T-helper 2 cell (primary cell): Measurements from ENCODE around the gene PICK1.
A peak's percentile ranks its signal among the peaks of the same experiment; 100 is the strongest.

Experiments
- DNase-seq, 5 experiments: peaks; one replicate each; pipeline versions ENCODE4 v3.0.0 to v3.0.0-alpha.2; 2012 to 2022

The PICK1 gene

DNA sequence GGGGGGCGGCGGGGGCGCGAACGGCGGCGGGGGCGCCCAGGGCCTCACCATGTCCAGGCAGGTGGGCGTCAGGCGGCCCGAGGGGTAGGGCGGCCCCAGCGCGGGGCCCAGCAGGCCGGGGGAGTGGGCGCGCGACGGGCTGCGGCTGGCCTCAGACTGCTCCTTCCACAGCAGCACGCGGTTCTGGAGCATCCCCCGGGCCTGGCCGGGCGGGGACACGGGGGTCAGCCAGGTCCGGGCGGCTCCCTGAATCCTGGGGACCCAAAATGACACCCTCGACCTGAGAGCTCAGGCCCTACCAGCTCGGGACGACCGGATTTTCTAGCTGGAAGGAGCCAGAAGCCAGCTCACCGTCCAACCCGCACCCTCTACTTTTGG, 32.3 kb downstream of the PICK1 start:
- DNase-seq: no peak

DNA sequence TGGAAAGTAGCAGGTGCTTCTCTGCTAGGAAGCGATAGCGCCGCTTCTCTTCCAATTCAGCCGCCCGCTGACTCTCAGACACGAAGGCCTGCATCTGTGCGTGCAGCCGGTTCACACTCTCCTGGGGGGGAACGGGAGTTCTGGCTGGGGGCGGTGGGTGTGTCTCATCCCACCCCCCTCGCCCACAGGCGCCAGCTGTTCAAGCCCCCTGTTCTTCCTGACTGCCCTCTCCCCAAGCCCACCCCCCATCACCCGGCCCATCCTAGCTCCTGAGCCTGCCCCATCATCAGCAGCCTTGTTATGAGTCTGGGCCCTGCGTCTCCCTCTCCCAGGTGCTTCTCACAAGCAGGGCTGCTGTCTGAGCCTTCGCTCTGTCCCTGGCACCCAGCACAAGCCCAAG, 39.9 kb downstream of the PICK1 start:
- DNase-seq: no peak

DNA sequence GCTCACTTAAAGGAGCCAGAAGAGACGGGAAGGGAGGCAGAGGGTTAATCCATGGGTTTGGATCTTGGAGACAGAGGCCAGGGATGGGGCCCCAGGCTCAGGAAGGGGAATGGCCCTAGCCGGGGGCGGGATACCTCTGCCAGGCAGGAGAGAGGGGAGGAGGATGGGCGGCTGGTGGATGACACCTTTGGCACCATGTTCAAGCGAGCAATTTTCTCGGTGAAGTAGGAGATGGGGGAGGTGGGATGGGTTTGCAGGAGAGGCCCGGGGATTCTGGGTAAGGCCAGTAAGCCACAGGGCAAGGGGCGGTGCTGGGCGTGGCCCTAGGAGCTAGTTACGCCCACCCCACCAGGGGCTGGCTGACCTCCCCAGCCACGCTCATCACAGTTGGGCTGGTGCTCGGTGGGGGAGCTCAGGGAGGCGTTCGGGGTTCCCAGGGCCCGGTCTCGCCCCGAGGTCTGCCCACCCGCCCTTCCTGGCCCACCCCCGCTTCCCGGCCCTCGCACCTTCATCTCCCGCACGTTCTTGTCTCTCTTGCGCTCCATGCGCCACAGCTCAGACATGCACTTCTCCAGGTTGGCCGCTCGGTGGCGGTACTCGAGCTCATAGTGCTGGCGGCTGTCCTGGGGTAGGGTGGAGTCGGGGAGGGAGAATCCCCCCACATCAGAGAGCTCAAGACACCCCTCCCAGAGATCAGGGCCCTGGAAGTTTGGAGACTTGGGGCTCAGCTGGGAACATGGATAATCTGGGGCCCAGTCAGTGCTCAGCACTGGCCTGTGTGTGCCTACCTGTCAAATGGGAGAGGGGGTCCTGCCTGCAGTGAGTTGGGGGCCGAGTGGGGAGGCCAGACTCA, 40.6 kb downstream of the PICK1 start:
- DNase-seq: no peak

DNA sequence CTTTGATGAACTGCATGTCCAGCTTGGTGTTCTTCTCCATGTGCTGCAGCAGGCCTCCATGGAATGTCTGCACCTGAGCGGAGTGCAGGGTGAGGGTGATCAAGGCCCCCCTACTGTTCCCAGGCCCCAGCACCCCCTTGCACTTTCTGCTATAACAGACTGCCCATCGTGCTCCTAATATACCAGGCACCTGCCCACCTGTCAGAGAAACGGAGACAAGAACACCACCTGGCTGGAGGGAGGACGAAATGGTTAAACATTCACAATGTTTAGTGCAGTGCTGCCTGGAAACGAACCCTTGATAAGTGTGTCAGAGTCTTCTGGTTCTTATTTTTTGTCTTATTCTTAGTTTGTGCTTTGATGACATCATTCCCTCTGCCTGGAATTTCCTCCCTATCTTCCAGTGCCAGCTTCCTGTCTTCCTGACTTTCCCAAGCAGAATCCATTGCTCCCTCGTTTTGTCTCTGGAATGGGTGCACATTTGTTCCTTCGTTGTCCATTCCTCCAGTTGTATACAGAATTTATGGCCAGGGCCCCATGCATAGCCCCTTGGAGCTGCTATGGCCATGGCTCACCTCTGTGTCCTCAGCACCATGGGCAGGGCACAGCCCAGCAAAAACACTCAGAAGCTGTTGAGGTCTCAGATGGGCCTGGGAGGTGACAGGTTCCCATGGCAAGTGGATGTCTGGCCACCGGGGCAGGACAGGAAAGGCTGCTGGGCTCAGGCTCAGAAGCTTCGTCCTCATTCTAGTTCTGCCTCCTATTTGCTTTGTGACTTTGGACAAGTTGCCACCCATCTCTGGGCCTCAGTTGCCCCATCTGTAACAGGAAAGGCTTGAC, 41.4 kb downstream of the PICK1 start:
- DNase-seq: no peak

DNA sequence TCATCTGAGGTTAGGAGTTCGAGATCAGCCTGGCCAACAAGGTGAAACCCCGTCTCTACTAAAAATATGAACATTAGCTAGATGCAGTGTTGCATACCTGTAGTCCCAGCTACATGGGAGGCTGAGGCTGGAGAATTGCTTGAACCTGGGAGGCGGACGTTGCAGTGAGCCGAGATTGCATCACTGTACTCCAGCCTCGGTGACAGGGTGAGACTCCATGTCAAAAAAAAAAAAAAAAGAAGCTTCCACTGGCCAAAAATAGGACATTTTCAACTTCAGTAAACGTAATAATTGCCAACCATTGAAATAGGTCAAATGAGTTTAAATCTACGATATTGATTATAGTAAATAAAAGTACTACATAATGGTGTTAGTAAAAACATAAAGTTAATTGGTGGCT, 46.4 kb downstream of the PICK1 start:
- no peak for DNase-seq

DNA sequence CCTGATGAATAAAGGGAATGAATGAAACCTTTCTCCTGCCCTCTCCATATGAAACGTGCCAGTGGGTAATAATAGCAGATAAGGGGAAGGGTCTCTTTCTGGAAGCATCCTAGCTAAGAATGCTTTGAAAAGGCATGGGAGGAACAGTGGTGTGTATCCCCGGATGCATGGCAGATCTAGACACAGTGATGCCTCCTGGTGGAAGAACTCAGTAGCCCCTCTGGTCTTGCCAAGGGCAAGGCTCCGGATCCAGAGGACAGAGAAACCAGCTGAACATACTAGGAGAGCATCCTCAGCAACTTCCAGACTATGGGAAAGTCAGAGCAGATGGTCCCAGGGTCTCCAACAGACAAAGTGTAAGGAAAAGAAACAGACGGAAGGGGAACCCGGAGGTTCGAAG, 46.9 kb downstream of the PICK1 start:
- no peak for DNase-seq

- DNase-seq: no peak
Observed at GRCh38 chr22:38106814-38107578, 49.8 kb downstream of the PICK1 start.

DNA sequence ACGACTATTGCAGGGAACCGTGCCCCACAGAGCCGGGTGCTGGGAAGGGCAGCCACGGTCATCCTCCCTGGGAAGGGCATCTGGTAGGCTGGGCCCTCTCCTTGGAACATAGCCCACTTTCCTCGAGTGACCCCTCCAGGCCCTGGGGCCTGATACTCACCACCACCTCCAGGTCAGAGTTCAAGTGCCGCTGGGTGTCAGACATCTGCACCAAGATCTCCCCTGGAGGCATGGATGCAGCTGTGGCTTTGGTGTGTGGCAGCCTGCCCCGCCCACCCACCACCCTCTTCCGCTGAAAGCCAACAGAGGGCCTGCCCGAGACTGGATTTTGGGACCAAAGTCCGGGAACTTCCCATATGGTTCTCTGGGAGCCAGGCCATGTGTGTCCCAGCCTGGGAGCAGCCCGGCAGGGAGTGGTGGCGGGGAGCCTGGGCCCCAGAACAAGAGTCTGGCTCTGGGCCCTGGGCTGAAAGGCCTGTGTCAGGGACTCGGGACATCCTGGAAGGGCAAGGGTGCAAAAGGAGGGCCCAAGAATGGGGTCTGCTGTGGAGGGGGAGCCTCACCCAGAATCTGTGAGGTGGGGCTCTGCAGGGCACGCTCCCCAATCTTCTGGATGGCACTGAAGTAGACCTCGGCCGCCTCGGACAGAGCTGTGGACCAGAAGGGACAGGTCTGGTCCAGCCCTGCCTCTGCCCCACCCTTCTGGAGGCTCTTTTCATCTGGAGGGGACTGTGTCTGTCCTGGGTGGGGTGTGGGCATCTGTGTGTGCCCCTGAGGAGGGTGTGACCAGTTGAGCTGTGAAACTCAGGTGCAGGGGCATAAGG, 50.7 kb downstream of the PICK1 start:
- DNase-seq: no peak

- no peak for DNase-seq
Observed at GRCh38 chr22:38108561-38109319, 51.5 kb downstream of the PICK1 start.

- peak in 2 of 5 experiments; percentile 20 for DNase-seq
Observed at GRCh38 chr22:38109371-38110001, 52.3 kb downstream of the PICK1 start.

- no peak for DNase-seq
Observed at GRCh38 chr22:38110008-38110862, 53.0 kb downstream of the PICK1 start, which contains the start of gene BAIAP2L2. BAIAP2L2 (minus strand) TSS chr22:38110684; CDS start chr22:38110525, 159 bp downstream.

GRCh38 chr22:38110863-38111852, 54.0 kb downstream of the PICK1 start:
- DNase-seq: no peak

- no peak for DNase-seq
Observed at GRCh38 chr22:38111925-38112355, 54.7 kb downstream of the PICK1 start.

DNA sequence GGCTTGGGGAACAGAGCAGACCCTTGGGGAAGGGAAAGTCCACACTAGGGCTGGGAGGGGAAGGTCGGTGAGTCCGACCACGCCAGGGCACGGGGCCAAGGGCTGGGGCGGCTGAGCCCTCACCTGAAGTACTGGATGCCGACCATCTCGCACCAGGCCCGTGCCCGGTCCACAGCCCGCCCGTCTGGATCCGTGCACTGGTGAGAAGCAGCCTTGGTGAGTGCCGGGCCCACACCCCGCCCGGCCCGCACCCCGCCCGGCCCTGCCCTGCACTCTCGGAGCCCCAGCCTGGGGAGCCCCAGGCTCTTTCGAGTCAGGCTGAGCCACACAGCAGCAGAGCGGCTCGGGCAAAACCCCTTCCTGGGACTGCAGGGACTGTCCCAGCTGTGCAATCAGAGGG, 55.2 kb downstream of the PICK1 start:
- DNase-seq: no peak

- peak; percentile 45 to 77 (median 53) for DNase-seq
Observed at GRCh38 chr22:38114484-38115398, 57.5 kb downstream of the PICK1 start.

DNA sequence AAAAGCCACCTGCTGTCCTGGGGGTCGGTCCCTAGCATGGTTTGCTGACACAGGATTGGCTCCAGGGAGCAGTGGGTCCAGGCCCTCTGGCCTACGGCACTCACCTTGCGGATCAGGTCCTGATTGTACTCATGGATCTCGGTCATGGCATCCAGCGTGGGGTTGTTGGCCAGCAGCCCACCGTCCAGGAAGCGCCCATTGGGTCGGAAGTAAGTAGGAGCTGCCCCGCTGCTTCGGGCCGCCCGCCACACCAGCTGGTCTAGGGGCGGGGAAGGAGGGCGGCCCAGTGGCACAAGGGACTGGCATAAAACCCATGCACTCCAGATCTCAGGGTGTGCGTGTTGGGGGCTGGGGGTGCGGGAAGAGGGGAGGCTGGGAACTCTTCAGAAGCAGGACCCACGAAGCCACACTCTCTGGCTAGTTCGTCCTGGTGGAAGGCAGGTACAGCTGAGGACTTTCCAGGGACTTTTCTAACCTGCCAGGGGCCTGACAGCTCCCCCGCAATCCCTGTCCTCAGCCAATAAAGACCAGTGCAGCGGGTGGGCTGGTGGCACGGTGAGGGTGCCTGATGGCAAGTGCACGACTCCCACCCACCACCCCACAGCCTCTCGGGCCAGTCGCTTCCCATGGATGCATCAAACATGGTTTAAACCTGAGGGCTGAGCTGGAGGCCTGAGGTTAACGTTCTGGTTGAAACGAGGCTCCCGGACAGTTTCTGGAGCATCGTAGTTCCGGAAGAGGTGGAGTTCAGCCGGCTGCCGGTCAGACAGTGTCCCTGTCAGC, 58.4 kb downstream of the PICK1 start:
- no peak for DNase-seq
